Measurements from ENCODE around the gene HOXA10.

Gene HOXA10

DNA sequence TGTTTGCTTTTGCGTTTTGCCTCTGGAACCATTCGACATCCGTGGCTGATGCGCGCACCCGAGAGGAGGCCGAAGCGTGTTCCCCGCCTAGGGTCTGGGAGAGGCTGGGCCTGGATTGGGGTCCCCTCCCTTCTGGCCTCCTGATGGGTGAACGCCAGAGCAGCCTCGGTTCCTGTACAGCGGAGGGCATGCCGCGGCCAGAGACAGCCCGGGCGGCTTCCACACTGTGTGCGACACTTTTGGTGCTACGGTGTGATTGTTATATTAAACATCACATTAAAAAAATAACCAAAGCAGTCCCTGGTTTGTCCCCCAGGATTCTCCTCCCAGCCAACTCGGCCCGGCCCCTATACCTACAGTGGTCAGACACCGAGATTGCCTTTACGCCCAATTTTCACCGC, 14.0 kb downstream of the HOXA10 start:
- peaks cover 99% of the 10 kb centered on the region for H3K27me3 Mint-ChIP-seq
- peak overlapping the region; percentile 25 for H3K27ac Mint-ChIP-seq
- H3K36me3 Mint-ChIP-seq: peaks cover 5% of the 10 kb centered on the region
- DNase-seq: peak; percentile 24
- peak overlapping the region; percentile 44 for H3K4me3 Mint-ChIP-seq
- CTCF ChIA-PET: interaction anchor here (1.2 to 3.6 kb wide), 6 partner anchors 9 to 790 kb away, joined by 3 to 36 read pairs (median 6); no protein-coding TSS in a partner anchor
- peaks cover 16% of the 10 kb centered on the region for H3K4me1 Mint-ChIP-seq
- peaks cover 1% of the 10 kb centered on the region for H3K9me3 Mint-ChIP-seq

DNA sequence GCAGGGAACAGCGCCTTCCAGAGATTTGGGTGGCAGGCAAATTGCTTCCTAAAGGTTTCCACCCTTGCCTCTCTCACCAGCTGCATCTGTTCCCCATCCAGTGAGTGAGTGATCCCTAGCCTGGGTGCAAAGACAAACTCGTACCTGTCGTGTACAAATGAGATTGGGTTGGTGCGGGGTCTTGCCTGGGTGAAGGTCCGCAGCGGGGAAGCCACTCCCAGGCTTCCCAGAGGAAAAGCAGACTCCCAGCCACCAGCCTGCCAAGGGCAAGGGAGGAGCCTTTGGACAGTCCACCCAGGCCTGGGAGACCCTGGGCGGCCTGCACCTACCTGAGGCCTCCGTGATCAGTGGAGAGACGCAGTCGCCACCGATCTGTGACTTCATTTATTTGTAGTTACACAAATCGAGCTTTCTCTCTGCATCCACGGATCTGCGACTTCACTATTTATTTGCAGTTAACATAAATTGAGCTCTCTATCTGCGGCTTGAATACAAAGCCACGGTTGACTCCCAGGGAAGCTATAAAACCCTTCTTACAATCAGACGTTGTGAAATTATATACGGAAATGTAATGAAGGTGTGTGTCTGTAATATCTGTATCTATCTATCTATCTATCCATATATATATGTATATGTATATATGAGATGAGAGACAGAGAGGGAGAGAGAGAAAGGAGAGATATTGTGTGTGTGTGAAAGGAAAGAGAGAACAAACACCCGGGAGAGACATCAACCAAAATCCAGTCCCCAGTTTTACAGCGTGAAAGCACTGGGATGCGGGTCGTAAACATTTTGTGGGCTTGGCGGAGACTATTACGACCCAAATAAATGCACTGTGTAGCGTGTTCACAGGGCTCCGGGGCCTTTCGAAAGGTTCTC, 14.6 kb downstream of the HOXA10 start:
- H3K4me3 Mint-ChIP-seq: peak overlapping the region; percentile 43
- H3K36me3 Mint-ChIP-seq: peaks cover 6% of the 10 kb centered on the region
- H3K4me1 Mint-ChIP-seq: peaks cover 21% of the 10 kb centered on the region
- CTCF ChIA-PET: interaction anchor here (0.7 to 1.4 kb wide), 3 partner anchors 20 to 63 kb away, joined by 3 to 5 read pairs (median 4); no protein-coding TSS in a partner anchor
- H3K27ac Mint-ChIP-seq: peak overlapping the region; percentile 25
- peaks cover 1% of the 10 kb centered on the region for H3K9me3 Mint-ChIP-seq
- peak; percentile 12 for DNase-seq
- peaks cover 99% of the 10 kb centered on the region for H3K27me3 Mint-ChIP-seq

DNA sequence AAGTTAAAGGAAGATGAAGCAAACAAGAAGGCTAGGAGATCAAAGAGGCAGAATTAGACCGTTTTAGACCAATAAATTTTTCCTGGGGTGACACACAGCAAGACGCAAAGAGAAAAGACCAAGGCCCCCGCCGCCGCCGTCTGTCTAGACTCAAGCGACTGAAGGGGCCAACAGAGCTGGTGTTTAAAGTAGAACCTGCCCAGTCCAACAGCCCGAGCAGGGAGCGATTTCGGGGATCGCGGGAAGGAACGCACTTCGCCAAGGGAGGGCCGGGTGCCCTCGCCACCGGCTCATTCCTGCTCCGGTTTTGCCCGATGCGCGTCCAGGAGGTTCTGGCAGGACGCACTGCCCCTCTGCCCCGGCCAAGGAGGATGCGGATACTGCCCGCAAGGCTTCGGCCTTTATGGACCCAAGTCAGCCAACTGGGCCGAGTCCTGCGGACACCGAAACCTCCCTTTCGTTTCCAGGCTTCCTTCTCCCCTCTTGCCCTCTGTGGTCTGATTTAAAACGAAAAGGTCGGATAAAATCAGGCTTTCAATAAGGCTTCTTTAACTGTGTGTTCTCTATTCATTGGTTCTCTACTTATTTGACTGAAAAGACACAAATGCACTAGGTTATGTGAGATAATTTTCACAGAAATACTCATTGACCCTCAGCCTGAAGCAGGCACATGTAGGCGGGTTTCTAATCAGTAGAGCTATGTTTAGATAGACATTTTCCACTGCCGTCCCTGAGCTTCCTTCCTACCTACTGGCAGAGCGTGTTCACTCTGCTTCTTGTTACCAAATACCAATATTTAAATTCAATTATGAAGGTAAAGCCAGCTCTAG, 15.5 kb downstream of the HOXA10 start:
- CTCF ChIA-PET: interaction anchor here (1.2 to 1.4 kb wide), 2 partner anchors 21 to 52 kb away, joined by 4 to 5 read pairs; no protein-coding TSS in a partner anchor
- peak; percentile 12 for DNase-seq
- no peak overlapping the region for H3K4me3 Mint-ChIP-seq
- H3K4me1 Mint-ChIP-seq: peaks cover 21% of the 10 kb centered on the region
- peaks cover 99% of the 10 kb centered on the region for H3K27me3 Mint-ChIP-seq
- H3K36me3 Mint-ChIP-seq: peaks cover 6% of the 10 kb centered on the region
- peaks cover 1% of the 10 kb centered on the region for H3K9me3 Mint-ChIP-seq
- H3K27ac Mint-ChIP-seq: peak overlapping the region; percentile 80

DNA sequence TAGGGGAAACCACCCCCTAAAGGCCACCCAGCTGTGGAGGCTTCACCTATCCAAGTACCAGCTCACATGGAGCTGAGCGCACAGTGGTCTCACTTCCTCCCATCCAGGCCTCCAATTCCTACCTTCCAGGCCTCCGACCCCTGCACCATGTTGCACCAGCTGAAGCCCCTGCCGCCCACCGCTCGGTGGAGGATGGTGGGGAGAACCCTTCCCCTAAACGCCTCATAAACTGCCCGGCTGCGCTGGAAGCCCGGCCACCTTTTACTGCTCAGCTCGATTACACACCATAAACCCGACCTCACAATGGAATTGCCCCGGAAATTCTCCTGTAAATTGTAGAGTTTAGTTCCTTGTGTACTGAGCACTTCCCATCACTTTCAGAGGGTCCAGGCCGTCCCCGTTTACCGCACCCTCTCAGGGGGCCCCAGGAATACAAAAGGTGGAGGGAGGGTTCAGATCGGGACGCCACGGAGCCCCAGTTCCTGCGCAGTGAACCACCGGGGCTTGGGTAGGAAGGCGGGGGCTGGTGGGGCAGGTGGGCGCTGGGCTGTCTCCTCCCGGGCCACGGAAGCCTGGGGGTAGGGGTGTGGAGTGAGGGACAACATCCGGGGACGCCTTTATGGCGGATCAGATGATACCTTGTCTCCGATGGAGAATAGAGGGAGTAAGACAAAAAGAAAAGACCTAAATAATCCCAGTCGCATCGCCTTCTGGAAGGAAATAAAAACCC, 16.3 kb downstream of the HOXA10 start:
- peak overlapping the region; percentile 48 for H3K4me3 Mint-ChIP-seq
- H3K27me3 Mint-ChIP-seq: peaks cover 100% of the 10 kb centered on the region
- H3K4me1 Mint-ChIP-seq: peaks cover 21% of the 10 kb centered on the region
- peak; percentile 14 for DNase-seq
- CTCF ChIA-PET: interaction anchor here (1.4 kb wide), 1 partner anchor 53 kb away, joined by 5 read pairs; no protein-coding TSS in a partner anchor
- H3K9me3 Mint-ChIP-seq: peaks cover 1% of the 10 kb centered on the region
- peak overlapping the region; percentile 80 for H3K27ac Mint-ChIP-seq
- H3K36me3 Mint-ChIP-seq: peaks cover 6% of the 10 kb centered on the region

DNA sequence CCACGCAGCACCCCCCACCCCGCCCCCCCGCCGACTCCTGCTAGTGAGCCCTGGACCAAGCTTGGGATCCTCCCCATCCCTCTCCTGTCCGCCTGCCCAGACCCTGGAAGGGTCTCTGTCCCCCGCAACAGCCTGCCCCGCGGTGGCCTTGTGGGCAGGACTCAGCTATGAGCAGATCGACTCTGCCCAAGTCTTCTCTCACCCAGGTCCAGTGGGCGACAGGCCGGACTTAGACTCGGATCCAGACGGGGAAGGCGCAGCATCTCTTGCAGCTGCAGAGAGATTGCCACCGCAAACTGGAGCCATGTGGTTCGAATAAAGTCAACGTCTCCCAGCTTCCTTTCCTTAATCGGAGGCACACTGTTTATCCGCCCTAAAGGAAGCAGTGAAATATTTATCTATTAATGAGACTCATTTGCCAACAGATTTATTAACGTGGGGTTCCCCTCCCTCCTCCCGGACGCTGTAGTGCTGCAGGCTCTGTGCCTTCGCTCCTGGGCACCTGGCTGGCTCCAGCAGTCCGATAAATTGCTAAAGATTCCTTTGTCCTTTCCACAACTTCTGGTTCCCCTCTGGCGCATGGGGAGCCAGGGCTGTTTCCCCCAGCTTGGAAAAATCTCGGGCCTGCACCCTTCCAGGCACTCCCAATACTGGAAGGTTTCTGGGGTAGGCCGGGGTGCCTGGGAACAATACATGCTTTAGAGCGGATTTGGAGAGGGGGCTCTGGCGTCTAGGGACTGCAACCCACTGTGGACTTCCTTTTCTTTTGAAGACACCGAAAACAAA, 17.0 kb downstream of the HOXA10 start:
- H3K27ac Mint-ChIP-seq: peak overlapping the region; percentile 80
- peak overlapping the region; percentile 48 for H3K4me3 Mint-ChIP-seq
- CTCF ChIA-PET: no interaction called here

DNA sequence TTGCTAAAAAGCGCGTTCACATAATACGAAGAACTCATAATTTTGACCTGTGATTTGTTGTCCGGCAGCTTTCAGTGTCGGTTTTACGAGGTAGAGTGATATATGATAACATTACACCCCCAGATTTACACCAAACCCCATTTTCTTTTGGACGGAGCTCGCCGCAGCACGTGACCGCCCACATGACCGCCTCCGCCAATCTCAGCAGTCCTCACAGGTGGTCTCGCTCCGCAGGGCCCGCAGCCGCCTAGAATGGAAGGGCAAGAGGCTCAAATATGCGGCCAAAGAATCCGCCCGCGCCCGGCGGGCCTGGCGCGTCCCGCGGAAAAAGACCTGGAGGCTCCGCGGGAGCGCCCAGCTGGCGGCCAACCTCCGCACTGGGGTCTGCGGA, 17.6 kb downstream of the HOXA10 start, which contains the start of gene HOXA7:
HOXA7 (minus strand) TSS at position 168 of the 391 bp plus-strand sequence; CDS start at position 38, 130 bp downstream.
- H3K27ac Mint-ChIP-seq: peak within 1 kb of the TSS; percentile 80
- CTCF ChIA-PET: no interaction called here
- peaks cover 1% of the 10 kb centered on the region for H3K9me3 Mint-ChIP-seq
- H3K36me3 Mint-ChIP-seq: peaks cover 6% of the 10 kb centered on the region
- H3K27me3 Mint-ChIP-seq: peaks cover 100% of the 10 kb centered on the region
- peak within 1 kb of the TSS; percentile 48 for H3K4me3 Mint-ChIP-seq
- DNase-seq: no peak
- H3K4me1 Mint-ChIP-seq: peaks cover 26% of the 10 kb centered on the region

More for the DNA sequence above, 17.0 kb downstream of the HOXA10 start:
- H3K27me3 Mint-ChIP-seq: peaks cover 100% of the 10 kb centered on the region
- peaks cover 21% of the 10 kb centered on the region for H3K4me1 Mint-ChIP-seq
- DNase-seq: peak; percentile 17
- peaks cover 1% of the 10 kb centered on the region for H3K9me3 Mint-ChIP-seq
- H3K36me3 Mint-ChIP-seq: peaks cover 6% of the 10 kb centered on the region

DNA sequence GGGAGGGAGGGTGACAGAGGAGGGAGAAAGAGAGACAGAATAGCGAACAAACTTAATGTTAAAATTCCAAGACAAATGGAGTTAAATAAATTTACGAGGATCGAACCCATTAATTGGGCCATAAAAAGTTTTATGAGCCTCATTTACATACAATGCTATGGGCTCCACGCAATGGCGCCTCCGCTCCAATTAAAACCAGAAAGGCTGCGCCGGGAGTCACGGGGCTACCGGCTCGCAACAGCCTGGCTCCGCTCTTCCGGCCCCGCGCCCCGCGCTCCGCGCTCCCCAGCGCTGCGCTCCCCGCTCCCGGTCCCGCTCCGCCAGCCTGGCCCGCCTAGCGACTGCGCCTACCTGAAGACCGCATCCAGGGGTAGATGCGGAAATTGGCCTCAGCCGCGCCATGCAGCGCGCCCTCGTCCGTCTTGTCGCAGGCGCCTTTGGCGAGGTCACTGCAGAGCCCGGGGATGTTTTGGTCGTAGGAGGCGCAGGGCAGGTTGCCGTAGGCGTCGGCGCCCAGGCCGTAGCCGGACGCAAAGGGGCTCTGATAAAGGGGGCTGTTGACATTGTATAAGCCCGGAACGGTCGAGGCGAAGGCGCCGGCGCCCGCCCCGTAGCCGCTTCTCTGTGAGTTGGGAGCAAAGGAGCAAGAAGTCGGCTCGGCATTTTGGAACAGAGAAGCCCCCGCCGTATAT, 18.2 kb downstream of the HOXA10 start:
- Mint-ChIP-seq H3K4me1 (peaks cover 28% of the 10 kb centered on the region), H3K27me3 (peaks cover 100% of the 10 kb centered on the region), H3K9me3 (peaks cover 1% of the 10 kb centered on the region), H3K36me3 (peaks cover 6% of the 10 kb centered on the region), H3K4me3 (peak overlapping the region; percentile 33), H3K27ac (peak overlapping the region; percentile 70)
- DNase-seq: no peak
- CTCF ChIA-PET: no interaction called here

DNA sequence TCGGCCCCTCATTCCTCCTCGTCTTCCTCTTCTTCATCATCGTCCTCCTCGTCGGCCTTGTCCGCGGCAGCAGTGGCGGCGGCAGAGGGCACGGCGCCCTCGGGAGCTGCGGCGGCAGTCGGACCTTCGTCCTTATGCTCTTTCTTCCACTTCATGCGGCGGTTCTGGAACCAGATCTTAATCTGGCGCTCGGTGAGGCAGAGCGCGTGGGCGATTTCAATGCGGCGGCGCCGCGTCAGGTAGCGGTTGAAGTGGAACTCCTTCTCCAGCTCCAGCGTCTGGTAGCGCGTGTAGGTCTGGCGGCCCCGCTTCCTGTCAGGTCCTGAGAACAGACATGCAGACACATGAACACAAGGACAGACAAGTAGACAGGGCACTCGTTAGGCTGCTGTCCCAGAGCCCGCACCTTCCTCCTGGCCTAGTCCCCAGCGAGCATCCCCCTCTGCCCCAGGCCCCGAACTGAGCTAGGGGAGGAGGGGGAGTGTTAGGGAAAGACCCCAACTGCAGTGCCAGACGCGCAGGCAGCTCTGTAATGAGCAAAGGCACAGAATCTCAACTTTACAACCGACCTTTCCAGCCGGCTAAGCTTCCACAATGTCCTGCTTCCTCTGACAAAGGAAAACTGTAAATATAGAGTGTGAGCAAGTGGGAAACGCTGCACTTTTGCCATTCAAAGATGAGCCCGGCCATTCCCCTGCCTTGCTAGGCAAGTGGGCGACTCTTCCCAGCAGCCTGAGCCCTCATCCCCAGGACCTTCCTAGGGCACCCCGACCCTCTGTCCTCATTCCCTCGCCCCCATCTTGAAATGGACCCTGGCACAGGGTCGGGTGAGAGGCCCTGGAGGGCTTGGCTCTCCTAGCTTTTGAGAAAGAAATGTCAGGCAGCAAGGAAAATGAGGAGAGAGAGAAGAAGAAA, 19.0 kb downstream of the HOXA10 start:
- peak overlapping the region; percentile 33 for H3K4me3 Mint-ChIP-seq
- H3K36me3 Mint-ChIP-seq: peaks cover 6% of the 10 kb centered on the region
- DNase-seq: no peak
- CTCF ChIA-PET: no interaction called here
- H3K9me3 Mint-ChIP-seq: peaks cover 1% of the 10 kb centered on the region
- H3K27ac Mint-ChIP-seq: peak overlapping the region; percentile 61
- H3K4me1 Mint-ChIP-seq: peaks cover 26% of the 10 kb centered on the region
- H3K27me3 Mint-ChIP-seq: peaks cover 100% of the 10 kb centered on the region

DNA sequence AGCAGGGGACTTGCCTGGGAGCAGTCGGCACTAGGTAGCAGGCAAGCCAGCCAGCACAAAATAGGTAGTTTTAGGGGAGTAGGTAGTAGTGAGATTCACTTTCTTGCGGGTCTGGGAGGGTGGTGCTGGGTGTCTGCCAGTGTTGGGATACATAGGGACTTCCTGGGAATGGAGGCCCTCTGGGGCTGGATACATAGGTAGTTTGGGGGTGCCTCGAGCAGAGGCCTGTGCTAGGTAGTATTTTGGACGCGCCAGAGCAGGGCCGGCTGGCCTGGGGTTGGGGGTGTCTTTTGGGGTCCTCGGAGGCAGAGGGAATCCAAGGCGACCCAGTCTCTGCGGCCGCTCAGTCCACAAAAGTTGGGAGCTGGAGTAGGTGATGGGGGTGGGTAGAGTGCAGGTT, 19.8 kb downstream of the HOXA10 start:
- Mint-ChIP-seq H3K27ac (no peak overlapping the region), H3K36me3 (peaks cover 6% of the 10 kb centered on the region), H3K27me3 (peaks cover 100% of the 10 kb centered on the region), H3K9me3 (peaks cover 1% of the 10 kb centered on the region), H3K4me3 (no peak overlapping the region), H3K4me1 (peaks cover 24% of the 10 kb centered on the region)
- DNase-seq: no peak
- CTCF ChIA-PET: no interaction called here

DNA sequence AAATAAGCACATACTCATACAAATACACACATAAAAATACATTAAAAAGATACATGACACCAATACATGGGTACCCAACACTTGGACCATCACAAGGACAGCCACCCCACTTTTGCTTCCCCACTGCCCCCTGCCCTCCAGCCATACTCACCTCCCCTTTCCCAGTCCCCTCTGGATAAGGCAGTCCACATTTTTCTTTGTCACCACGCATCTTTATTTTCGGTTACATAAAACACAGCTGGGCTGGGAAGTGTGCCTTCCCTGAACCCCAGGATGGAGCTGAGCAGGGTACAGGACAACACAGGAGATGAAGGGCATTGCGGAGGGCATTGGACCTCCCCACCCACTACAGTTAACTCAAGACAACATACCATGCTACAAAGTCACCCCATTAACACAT, 20.6 kb downstream of the HOXA10 start:
- Mint-ChIP-seq H3K36me3 (peaks cover 3% of the 10 kb centered on the region), H3K27me3 (peaks cover 100% of the 10 kb centered on the region), H3K4me3 (no peak overlapping the region), H3K4me1 (peaks cover 22% of the 10 kb centered on the region), H3K9me3 (peaks cover 1% of the 10 kb centered on the region), H3K27ac (peak overlapping the region; percentile 52)
- no peak for DNase-seq
- CTCF ChIA-PET: no interaction called here

DNA sequence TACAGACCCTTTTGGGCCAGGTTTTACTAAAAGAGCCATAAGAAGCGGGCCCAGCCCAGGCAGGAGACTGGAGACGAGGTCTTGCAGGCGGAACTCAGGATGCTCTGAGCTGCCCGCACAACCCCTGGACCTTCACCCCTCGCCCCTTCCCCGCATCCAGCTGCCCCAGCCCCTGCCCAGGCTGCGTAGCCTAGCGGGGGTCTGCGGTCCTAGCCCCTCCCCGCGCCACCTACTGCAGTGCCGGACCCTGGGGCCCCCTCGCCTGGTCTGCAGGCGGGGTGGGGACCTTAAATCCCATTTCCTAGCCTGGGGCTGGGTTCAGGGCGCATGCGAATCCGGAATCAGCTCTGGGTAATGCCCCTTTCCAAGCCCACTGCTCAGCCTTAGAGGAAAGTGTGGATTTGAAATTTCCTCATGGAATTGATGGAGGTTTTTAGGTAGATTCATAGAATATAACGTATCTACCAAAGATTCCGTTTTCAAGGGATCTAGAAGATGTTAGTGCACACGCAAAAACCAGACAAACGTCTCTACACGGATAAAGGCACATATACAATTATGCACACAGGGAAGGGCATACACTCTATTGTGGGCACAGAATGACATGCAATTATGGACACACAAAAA, 21.2 kb downstream of the HOXA10 start:
- CTCF ChIA-PET: interaction anchor here (1.0 kb wide), 1 partner anchor 56 kb away, joined by 4 read pairs; no protein-coding TSS in a partner anchor
- Mint-ChIP-seq H3K36me3 (peaks cover 1% of the 10 kb centered on the region), H3K9me3 (peaks cover 1% of the 10 kb centered on the region), H3K27me3 (peaks cover 100% of the 10 kb centered on the region), H3K4me1 (peaks cover 27% of the 10 kb centered on the region), H3K27ac (peak overlapping the region; percentile 52), H3K4me3 (no peak overlapping the region)
- DNase-seq: no peak

Measured in activated naive CD4-positive, alpha-beta T cell treated with anti-CD3 and anti-CD28 coated beads, Interleukin-2, amount 10 ng/mL, durations not matched to agents 7 days and 5 days (primary cell).